GM23338 (cell line): ENCODE data around the gene GRHL3. TPM values are rescaled to one million over a fixed set of nuclear protein-coding genes. Genes with fewer than 3 reads are reported as not detected.

Experiments
- ATAC-seq: fragments of 200-7000 bp; cut with Tn5 transposase; 3 replicates; pipeline ENCODE4 v1.9.1; 2020
- DNase-seq: peaks from one replicate; pipeline ENCODE4 v3.0.0-alpha.2; 2015; ENCODE audit warnings: low spot score
- H2AFZ ChIP-seq: fragments of 200-600 bp; sonication (generic); 2 replicates; pipeline ENCODE4 v1.8.0; 2016; ENCODE audit warnings: antibody characterized with exemption, mild to moderate bottlenecking, moderate library complexity
- H3F3A ChIP-seq: fragments of 200-600 bp; sonication (generic); replicated peaks from 2 replicates; pipeline ENCODE4 v1.8.0; 2017; ENCODE audit warnings: antibody characterized with exemption, mixed run types, low read depth
- H3K27ac ChIP-seq: fragments of 200-600 bp; sonication (generic); 2 replicates; pipeline ENCODE4 v1.6.1; 2016; ENCODE audit warnings: low read depth
- H3K27me3 ChIP-seq: fragments of 200-600 bp; sonication (generic); 2 replicates; pipeline ENCODE4 v1.8.0; 2016; ENCODE audit warnings: mild to moderate bottlenecking, mixed run types, moderate library complexity; ENCODE audit not compliant: insufficient read depth
- H3K36me3 ChIP-seq: fragments of 200-600 bp; sonication (generic); 2 replicates; pipeline ENCODE4 v1.8.0; 2016; ENCODE audit warnings: mild to moderate bottlenecking; ENCODE audit not compliant: insufficient read depth
- H3K4me1 ChIP-seq: fragments of 200-600 bp; sonication (generic); 2 replicates; pipeline ENCODE4 v1.8.0; 2016; ENCODE audit warnings: mild to moderate bottlenecking, moderate library complexity; ENCODE audit not compliant: insufficient read depth
- H3K4me2 ChIP-seq: fragments of 200-600 bp; sonication (generic); 2 replicates; pipeline ENCODE4 v1.7.1; 2017; ENCODE audit warnings: mixed run types
- H3K4me3 ChIP-seq: fragments of 200-600 bp; sonication (generic); 2 replicates; pipeline ENCODE4 v1.6.1; 2016; ENCODE audit warnings: mixed run types
- H3K79me2 ChIP-seq: fragments of 200-600 bp; sonication (generic); replicated peaks from 2 replicates; pipeline ENCODE4 v1.8.0; 2017; ENCODE audit warnings: mild to moderate bottlenecking; ENCODE audit not compliant: insufficient read depth
- H3K9me2 ChIP-seq: fragments of 200-600 bp; sonication (generic); 2 replicates; pipeline ENCODE4 v1.8.0; 2017; ENCODE audit not compliant: insufficient read depth
- H4K20me1 ChIP-seq: fragments of 200-600 bp; sonication (generic); replicated peaks from 2 replicates; pipeline ENCODE4 v1.8.0; 2017; ENCODE audit warnings: mild to moderate bottlenecking; ENCODE audit not compliant: insufficient read depth
- H3K27ac Mint-ChIP-seq: 2 replicates; pipeline ENCODE4 v1.8.0; 2020; ENCODE audit warnings: inconsistent platforms, mild to moderate bottlenecking, moderate library complexity, mixed read lengths
- H3K27me3 Mint-ChIP-seq: 3 replicates; pipeline ENCODE4 v1.8.0; 2022; ENCODE audit warnings: low read depth, mild to moderate bottlenecking, moderate library complexity, mixed read lengths, inconsistent platforms; ENCODE audit not compliant: insufficient read depth, poor library complexity
- H3K36me3 Mint-ChIP-seq: 3 replicates; pipeline ENCODE4 v1.8.0; 2021; ENCODE audit warnings: low read depth, mild to moderate bottlenecking, inconsistent platforms, moderate library complexity, mixed read lengths
- H3K4me1 Mint-ChIP-seq: 3 replicates; pipeline ENCODE4 v1.8.0; 2020; ENCODE audit warnings: mild to moderate bottlenecking, inconsistent platforms, mixed read lengths
- H3K4me3 Mint-ChIP-seq: 3 replicates; pipeline ENCODE4 v1.8.0; 2021; ENCODE audit warnings: moderate library complexity, mild to moderate bottlenecking, inconsistent platforms, mixed read lengths
- H3K9me3 Mint-ChIP-seq: 3 replicates; pipeline ENCODE4 v1.8.0; 2020; ENCODE audit warnings: moderate library complexity, mild to moderate bottlenecking, inconsistent platforms, mixed read lengths
- NANOG ChIP-seq: IDR thresholded peaks from 2 replicates; pipeline ENCODE4 v1.6.1; 2016; ENCODE audit warnings: antibody characterized with exemption, borderline replicate concordance
- STAT1 ChIP-seq: IDR thresholded peaks from one replicate; pipeline ENCODE4 v1.6.1; 2016; ENCODE audit warnings: antibody characterized with exemption; ENCODE audit not compliant: unreplicated experiment
- polyA plus RNA-seq: library from polyadenylated mRNA; unstranded; fragments of >200 nt; fragmentation: Nextera tagmentation; extraction: Ambion mirVana; gene quantifications from 2 replicates; pipeline ENCODE4 v1.2.1, GENCODE V29; 2016
- total RNA-seq: library from RNA; depleted of rRNA; stranded (reverse); fragments of >200 nt; shearing (Covaris generic); gene quantifications from 2 replicates; pipeline ENCODE4 v1.2.3, GENCODE V29; 2014
- TF ChIP-seq, protein P1 (sequence below): fragments of 250-450 bp; sonication (Bioruptor Pico); IDR thresholded peaks from 2 replicates; pipeline ENCODE4 v1.5.0; 2020; ENCODE audit warnings: mild to moderate bottlenecking, moderate library complexity
- TF ChIP-seq, protein P2 (sequence below): IDR thresholded peaks from one replicate; pipeline ENCODE4 v1.6.1; 2018; ENCODE audit warnings: antibody characterized with exemption; ENCODE audit not compliant: unreplicated experiment

The GRHL3 gene
- total and polyA plus RNA-seq, 2 experiments from 2014 or later: 0.78 to 1.1 TPM

DNA sequence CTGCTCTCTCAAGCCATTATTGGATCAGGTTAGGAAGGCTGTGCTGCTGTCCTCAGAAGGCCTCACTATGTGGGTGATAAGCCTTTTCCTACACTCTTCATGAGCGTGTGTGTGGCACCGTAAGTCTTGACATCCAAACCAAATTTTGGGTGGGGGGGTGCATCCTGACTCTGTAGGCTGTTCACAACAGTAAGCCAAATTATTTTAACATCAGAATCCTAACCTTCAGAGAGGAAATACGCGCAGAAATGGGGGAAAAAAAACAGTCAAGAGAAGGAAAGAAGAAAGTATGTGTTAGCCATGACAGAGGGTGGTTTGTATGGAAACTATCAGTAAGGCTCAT is 73.4 kb downstream of the GRHL3 start:
- Histone ChIP-seq H3K4me1 (peaks cover 21% of the 10 kb centered on the region), H3F3A (peaks cover 6% of the 10 kb centered on the region; the same call in 1 of the 2 replicates), H3K9me2 (no peaks in the 10 kb centered on the region), H3K4me3 (no peak overlapping the region), H2AFZ (no peak overlapping the region), H3K27me3 (no peaks in the 10 kb centered on the region), H4K20me1 (no peaks in the 10 kb centered on the region), H3K79me2 (no peaks in the 10 kb centered on the region), H3K4me2 (peak overlapping the region; percentile 49), H3K36me3 (no peaks in the 10 kb centered on the region), H3K27ac (peak overlapping the region; percentile 78)
- H3K9me3 Mint-ChIP-seq: no peaks in the 10 kb centered on the region
- TF ChIP-seq STAT1: no peak
- ATAC-seq (no peak), DNase-seq (no peak)
- H3K36me3 Mint-ChIP-seq: peaks cover 3% of the 10 kb centered on the region; the same call in 1 of the 3 replicates
- peaks cover 12% of the 10 kb centered on the region for H3K27me3 Mint-ChIP-seq
- H3K4me3 Mint-ChIP-seq: no peak overlapping the region
- H3K27ac Mint-ChIP-seq: peak overlapping the region; percentile 79
- H3K4me1 Mint-ChIP-seq: peaks cover 31% of the 10 kb centered on the region

DNA sequence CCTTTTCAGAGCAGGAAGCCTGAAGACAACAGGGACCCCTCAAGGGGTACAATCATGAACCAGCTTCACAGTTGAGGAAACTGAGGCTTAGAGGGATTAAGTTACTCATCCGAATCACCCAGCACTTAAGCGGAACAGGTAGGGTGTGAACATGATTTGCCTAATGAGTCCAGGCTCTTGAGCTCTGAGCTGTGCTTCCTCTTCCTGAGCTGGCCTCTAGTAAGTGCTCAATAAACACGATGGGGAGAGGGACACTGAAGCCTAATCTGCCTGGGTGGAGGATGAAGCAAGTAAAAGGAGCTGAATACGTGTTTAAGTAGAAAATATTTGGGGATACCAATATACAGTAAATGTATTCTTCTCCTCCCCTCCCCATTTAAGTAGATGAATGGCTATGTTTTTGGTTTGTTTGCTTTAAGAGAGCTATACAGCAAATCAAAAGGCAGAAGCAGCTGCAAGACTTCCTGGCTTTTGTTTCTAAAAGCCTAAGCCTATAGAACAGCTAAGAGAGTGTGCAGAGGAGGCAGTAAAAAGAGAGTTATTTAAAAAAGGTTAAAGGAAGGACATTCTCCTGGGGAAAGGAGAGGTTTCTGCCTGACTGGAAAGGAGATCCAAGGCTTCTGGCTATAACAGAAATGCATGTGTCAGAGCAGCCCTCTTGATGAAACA is 74.0 kb downstream of the GRHL3 start:
- Histone ChIP-seq H3K27ac (peak overlapping the region; percentile 78), H3K4me2 (peak overlapping the region; percentile 49)
- H3K27me3 Mint-ChIP-seq: peaks cover 12% of the 10 kb centered on the region

DNA sequence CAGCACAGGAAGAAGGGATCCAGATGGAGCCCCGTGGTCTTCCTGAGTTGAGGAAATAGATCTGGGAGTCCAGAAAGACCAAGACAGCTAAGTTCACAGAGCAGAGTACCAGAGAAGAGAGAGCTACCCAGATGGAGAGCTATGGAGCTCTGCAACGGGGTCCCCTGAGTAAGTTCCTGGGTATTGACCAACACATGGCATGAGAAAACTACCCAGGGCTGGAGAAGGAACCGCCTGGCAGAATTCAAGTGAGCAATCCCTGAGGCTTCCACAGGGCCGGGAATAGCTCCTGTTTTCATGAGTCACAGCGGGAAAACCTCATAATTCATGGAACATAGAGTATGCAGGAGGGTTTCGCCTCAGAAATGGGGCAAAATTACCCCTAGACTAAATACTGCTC is 74.7 kb downstream of the GRHL3 start:
- peaks cover 12% of the 10 kb centered on the region for H3K27me3 Mint-ChIP-seq
- H3K27ac Mint-ChIP-seq: peak overlapping the region; percentile 82
- H3K36me3 ChIP-seq: no peaks in the 10 kb centered on the region
- 0 out of 2 replicates have a peak overlapping the region, but pooled peaks have one; percentile 16 for H3K4me3 ChIP-seq
- no peaks in the 10 kb centered on the region for H3K9me3 Mint-ChIP-seq
- H3K4me1 ChIP-seq: peaks cover 21% of the 10 kb centered on the region
- no peak overlapping the region; the same call in 2 of the 3 replicates for H3K4me3 Mint-ChIP-seq
- H4K20me1 ChIP-seq: no peaks in the 10 kb centered on the region
- H3K27ac ChIP-seq: peak overlapping the region; percentile 78
- no peak for DNase-seq
- no peak overlapping the region for H2AFZ ChIP-seq
- no peaks in the 10 kb centered on the region for H3K9me2 ChIP-seq
- peaks cover 31% of the 10 kb centered on the region for H3K4me1 Mint-ChIP-seq
- H3K4me2 ChIP-seq: peak overlapping the region; percentile 49; the same call in 1 of the 2 replicates
- H3K79me2 ChIP-seq: no peaks in the 10 kb centered on the region
- peaks cover 6% of the 10 kb centered on the region; the same call in 1 of the 2 replicates for H3F3A ChIP-seq
- no peak for ATAC-seq
- no peaks in the 10 kb centered on the region for H3K27me3 ChIP-seq
- peaks cover 3% of the 10 kb centered on the region; the same call in 1 of the 3 replicates for H3K36me3 Mint-ChIP-seq
- no peak for TF ChIP-seq NANOG
- TF ChIP-seq, protein P1, sequence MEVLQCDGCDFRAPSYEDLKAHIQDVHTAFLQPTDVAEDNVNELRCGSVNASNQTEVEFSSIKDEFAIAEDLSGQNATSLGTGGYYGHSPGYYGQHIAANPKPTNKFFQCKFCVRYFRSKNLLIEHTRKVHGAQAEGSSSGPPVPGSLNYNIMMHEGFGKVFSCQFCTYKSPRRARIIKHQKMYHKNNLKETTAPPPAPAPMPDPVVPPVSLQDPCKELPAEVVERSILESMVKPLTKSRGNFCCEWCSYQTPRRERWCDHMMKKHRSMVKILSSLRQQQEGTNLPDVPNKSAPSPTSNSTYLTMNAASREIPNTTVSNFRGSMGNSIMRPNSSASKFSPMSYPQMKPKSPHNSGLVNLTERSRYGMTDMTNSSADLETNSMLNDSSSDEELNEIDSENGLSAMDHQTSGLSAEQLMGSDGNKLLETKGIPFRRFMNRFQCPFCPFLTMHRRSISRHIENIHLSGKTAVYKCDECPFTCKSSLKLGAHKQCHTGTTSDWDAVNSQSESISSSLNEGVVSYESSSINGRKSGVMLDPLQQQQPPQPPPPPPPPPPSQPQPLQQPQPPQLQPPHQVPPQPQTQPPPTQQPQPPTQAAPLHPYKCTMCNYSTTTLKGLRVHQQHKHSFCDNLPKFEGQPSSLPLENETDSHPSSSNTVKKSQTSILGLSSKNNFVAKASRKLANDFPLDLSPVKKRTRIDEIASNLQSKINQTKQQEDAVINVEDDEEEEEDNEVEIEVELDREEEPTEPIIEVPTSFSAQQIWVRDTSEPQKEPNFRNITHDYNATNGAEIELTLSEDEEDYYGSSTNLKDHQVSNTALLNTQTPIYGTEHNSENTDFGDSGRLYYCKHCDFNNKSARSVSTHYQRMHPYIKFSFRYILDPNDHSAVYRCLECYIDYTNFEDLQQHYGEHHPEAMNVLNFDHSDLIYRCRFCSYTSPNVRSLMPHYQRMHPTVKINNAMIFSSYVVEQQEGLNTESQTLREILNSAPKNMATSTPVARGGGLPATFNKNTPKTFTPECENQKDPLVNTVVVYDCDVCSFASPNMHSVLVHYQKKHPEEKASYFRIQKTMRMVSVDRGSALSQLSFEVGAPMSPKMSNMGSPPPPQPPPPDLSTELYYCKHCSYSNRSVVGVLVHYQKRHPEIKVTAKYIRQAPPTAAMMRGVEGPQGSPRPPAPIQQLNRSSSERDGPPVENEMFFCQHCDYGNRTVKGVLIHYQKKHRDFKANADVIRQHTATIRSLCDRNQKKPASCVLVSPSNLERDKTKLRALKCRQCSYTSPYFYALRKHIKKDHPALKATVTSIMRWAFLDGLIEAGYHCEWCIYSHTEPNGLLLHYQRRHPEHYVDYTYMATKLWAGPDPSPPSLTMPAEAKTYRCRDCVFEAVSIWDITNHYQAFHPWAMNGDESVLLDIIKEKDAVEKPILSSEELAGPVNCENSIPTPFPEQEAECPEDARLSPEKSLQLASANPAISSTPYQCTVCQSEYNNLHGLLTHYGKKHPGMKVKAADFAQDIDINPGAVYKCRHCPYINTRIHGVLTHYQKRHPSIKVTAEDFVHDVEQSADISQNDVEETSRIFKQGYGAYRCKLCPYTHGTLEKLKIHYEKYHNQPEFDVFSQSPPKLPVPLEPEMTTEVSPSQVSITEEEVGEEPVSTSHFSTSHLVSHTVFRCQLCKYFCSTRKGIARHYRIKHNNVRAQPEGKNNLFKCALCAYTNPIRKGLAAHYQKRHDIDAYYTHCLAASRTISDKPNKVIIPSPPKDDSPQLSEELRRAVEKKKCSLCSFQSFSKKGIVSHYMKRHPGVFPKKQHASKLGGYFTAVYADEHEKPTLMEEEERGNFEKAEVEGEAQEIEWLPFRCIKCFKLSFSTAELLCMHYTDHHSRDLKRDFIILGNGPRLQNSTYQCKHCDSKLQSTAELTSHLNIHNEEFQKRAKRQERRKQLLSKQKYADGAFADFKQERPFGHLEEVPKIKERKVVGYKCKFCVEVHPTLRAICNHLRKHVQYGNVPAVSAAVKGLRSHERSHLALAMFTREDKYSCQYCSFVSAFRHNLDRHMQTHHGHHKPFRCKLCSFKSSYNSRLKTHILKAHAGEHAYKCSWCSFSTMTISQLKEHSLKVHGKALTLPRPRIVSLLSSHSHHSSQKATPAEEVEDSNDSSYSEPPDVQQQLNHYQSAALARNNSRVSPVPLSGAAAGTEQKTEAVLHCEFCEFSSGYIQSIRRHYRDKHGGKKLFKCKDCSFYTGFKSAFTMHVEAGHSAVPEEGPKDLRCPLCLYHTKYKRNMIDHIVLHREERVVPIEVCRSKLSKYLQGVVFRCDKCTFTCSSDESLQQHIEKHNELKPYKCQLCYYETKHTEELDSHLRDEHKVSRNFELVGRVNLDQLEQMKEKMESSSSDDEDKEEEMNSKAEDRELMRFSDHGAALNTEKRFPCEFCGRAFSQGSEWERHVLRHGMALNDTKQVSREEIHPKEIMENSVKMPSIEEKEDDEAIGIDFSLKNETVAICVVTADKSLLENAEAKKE (CRISPR knock-in tag): no peak

More for the DNA sequence above, 74.0 kb downstream of the GRHL3 start:
- TF ChIP-seq, protein P2, sequence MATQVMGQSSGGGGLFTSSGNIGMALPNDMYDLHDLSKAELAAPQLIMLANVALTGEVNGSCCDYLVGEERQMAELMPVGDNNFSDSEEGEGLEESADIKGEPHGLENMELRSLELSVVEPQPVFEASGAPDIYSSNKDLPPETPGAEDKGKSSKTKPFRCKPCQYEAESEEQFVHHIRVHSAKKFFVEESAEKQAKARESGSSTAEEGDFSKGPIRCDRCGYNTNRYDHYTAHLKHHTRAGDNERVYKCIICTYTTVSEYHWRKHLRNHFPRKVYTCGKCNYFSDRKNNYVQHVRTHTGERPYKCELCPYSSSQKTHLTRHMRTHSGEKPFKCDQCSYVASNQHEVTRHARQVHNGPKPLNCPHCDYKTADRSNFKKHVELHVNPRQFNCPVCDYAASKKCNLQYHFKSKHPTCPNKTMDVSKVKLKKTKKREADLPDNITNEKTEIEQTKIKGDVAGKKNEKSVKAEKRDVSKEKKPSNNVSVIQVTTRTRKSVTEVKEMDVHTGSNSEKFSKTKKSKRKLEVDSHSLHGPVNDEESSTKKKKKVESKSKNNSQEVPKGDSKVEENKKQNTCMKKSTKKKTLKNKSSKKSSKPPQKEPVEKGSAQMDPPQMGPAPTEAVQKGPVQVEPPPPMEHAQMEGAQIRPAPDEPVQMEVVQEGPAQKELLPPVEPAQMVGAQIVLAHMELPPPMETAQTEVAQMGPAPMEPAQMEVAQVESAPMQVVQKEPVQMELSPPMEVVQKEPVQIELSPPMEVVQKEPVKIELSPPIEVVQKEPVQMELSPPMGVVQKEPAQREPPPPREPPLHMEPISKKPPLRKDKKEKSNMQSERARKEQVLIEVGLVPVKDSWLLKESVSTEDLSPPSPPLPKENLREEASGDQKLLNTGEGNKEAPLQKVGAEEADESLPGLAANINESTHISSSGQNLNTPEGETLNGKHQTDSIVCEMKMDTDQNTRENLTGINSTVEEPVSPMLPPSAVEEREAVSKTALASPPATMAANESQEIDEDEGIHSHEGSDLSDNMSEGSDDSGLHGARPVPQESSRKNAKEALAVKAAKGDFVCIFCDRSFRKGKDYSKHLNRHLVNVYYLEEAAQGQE: no peak
- Mint-ChIP-seq H3K4me1 (peaks cover 31% of the 10 kb centered on the region), H3K4me3 (no peak overlapping the region; the same call in 2 of the 3 replicates), H3K9me3 (no peaks in the 10 kb centered on the region), H3K36me3 (peaks cover 3% of the 10 kb centered on the region; the same call in 1 of the 3 replicates), H3K27ac (peak overlapping the region; percentile 82)
- H3K4me3 ChIP-seq: 0 out of 2 replicates have a peak overlapping the region, but pooled peaks have one; percentile 16
- no peak for DNase-seq
- peaks cover 6% of the 10 kb centered on the region; the same call in 1 of the 2 replicates for H3F3A ChIP-seq
- no peaks in the 10 kb centered on the region for H3K36me3 ChIP-seq
- H3K4me1 ChIP-seq: peaks cover 21% of the 10 kb centered on the region
- no peaks in the 10 kb centered on the region for H3K27me3 ChIP-seq
- H2AFZ ChIP-seq: no peak overlapping the region
- H4K20me1 ChIP-seq: no peaks in the 10 kb centered on the region
- ATAC-seq: no peak
- H3K79me2 ChIP-seq: no peaks in the 10 kb centered on the region
- H3K9me2 ChIP-seq: no peaks in the 10 kb centered on the region
